ENCODE data around the gene SLMAP. TPM values are rescaled to one million over a fixed set of nuclear protein-coding genes. Genes with fewer than 3 reads are reported as not detected.

The SLMAP gene
- total RNA-seq, 1 experiment from 2014 or later, result 79.5 TPM

GRCh38 chr3:57743496-57743895 lies 12.6 kb upstream of the SLMAP start:
- ATAC-seq (no peak), DNase-seq (ENCODE audit: low spot score) (no peak)
- no peaks in the 10 kb centered on the region for H3K27me3 Mint-ChIP-seq (ENCODE audit: low read depth)
- no peaks in the 10 kb centered on the region for H3K4me1 Mint-ChIP-seq
- TF ChIP-seq JAZF1 (CRISPR knock-in tag; IDR thresholded peaks at IDR 0.05), result no peak
- H3K9me3 Mint-ChIP-seq, result no peaks in the 10 kb centered on the region
- POLR2A ChIA-PET, result no interaction called here
- no peak overlapping the region for H3K4me3 Mint-ChIP-seq
- no peak overlapping the region; the same call in 1 of the 2 replicates for H3K27ac Mint-ChIP-seq
- H3K36me3 Mint-ChIP-seq, result no peaks in the 10 kb centered on the region
- CTCF ChIA-PET, result interaction anchor here (1.2 kb wide), 1 partner anchor 434 kb away, joined by 3 read pairs; no protein-coding TSS in a partner anchor

DNA sequence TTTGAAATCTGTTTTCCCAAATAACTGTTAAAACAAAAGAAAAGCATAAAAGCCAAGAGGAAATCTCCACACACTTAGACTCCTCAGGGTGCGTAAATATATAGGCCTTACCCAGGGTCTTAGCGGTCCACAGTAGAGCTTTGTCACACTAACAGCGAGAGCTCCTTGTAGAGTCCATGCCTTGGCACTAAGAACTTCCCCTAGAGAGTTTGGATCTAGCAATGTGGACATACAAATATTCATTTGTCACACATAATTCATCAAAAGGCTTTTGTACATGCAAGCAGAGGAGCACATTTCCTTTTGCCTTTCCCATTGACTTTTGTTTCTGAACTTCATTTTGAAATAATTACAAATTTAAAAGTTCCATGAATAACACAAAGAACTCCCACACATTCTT lies 11.0 kb upstream of the SLMAP start:
- DNase-seq (ENCODE audit: low spot score) (no peak), ATAC-seq (no peak)
- ChIA-PET POLR2A (interaction anchor here (0.6 kb wide), 1 partner anchor 24 kb away, joined by 5 read pairs; no protein-coding TSS in a partner anchor), CTCF (interaction anchor here (0.7 kb wide), 1 partner anchor 12 kb away, joined by 6 read pairs; no protein-coding TSS in a partner anchor)
- H3K27me3 Mint-ChIP-seq (ENCODE audit: low read depth), result no peaks in the 10 kb centered on the region
- no peak overlapping the region for H3K4me3 Mint-ChIP-seq
- H3K27ac Mint-ChIP-seq, result no peak overlapping the region
- H3K4me1 Mint-ChIP-seq, result no peaks in the 10 kb centered on the region
- no peaks in the 10 kb centered on the region for H3K9me3 Mint-ChIP-seq
- no peak for TF ChIP-seq NFATC4 (CRISPR knock-in tag; IDR thresholded peaks at IDR 0.05)
- no peak for TF ChIP-seq ATF1 (CRISPR knock-in tag; IDR thresholded peaks at IDR 0.05)
- no peak for TF ChIP-seq FOXP1 (CRISPR knock-in tag; IDR thresholded peaks at IDR 0.05; ENCODE audit: borderline replicate concordance)
- TF ChIP-seq AFF4 (CRISPR knock-in tag; IDR thresholded peaks at IDR 0.05; ENCODE audit: borderline replicate concordance), result no peak
- no peak for TF ChIP-seq ZNF219 (CRISPR knock-in tag; IDR thresholded peaks at IDR 0.05; ENCODE audit: borderline replicate concordance)
- no peak for TF ChIP-seq CTCF (IDR thresholded peaks at IDR 0.05)
- H3K36me3 Mint-ChIP-seq, result no peaks in the 10 kb centered on the region

- H3K4me3 Mint-ChIP-seq, result no peak overlapping the region
- no peaks in the 10 kb centered on the region for H3K9me3 Mint-ChIP-seq
- ChIA-PET CTCF (interaction anchor here (0.6 kb wide), 1 partner anchor 31 kb away, joined by 3 read pairs; no protein-coding TSS in a partner anchor), POLR2A (no interaction called here)
- H3K27me3 Mint-ChIP-seq (ENCODE audit: low read depth), result no peaks in the 10 kb centered on the region
- H3K27ac Mint-ChIP-seq, result no peak overlapping the region
- ATAC-seq (no peak), DNase-seq (ENCODE audit: low spot score) (no peak)
- TF ChIP-seq MYBL2 (CRISPR knock-in tag; IDR thresholded peaks at IDR 0.05), result no peak
- TF ChIP-seq JAZF1 (CRISPR knock-in tag; IDR thresholded peaks at IDR 0.05), result no peak
- TF ChIP-seq FOXP1 (CRISPR knock-in tag; IDR thresholded peaks at IDR 0.05; ENCODE audit: borderline replicate concordance), result no peak
- no peak for TF ChIP-seq MXD4 (CRISPR knock-in tag; IDR thresholded peaks at IDR 0.05; ENCODE audit: borderline replicate concordance)
- TF ChIP-seq CBFB (CRISPR knock-in tag; IDR thresholded peaks at IDR 0.05; ENCODE audit: low read depth), result no peak
- TF ChIP-seq ZBTB21 (CRISPR knock-in tag; IDR thresholded peaks at IDR 0.05; ENCODE audit: borderline replicate concordance), result no peak
- TF ChIP-seq TCF7 (CRISPR knock-in tag; IDR thresholded peaks at IDR 0.05; ENCODE audit: low read depth), result no peak
- TF ChIP-seq EMX1 (CRISPR knock-in tag; IDR thresholded peaks at IDR 0.05), result no peak
- TF ChIP-seq, protein P1, sequence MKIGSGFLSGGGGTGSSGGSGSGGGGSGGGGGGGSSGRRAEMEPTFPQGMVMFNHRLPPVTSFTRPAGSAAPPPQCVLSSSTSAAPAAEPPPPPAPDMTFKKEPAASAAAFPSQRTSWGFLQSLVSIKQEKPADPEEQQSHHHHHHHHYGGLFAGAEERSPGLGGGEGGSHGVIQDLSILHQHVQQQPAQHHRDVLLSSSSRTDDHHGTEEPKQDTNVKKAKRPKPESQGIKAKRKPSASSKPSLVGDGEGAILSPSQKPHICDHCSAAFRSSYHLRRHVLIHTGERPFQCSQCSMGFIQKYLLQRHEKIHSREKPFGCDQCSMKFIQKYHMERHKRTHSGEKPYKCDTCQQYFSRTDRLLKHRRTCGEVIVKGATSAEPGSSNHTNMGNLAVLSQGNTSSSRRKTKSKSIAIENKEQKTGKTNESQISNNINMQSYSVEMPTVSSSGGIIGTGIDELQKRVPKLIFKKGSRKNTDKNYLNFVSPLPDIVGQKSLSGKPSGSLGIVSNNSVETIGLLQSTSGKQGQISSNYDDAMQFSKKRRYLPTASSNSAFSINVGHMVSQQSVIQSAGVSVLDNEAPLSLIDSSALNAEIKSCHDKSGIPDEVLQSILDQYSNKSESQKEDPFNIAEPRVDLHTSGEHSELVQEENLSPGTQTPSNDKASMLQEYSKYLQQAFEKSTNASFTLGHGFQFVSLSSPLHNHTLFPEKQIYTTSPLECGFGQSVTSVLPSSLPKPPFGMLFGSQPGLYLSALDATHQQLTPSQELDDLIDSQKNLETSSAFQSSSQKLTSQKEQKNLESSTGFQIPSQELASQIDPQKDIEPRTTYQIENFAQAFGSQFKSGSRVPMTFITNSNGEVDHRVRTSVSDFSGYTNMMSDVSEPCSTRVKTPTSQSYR (CRISPR knock-in tag; IDR thresholded peaks at IDR 0.05), result no peak
- no peak for TF ChIP-seq ZNF121 (CRISPR knock-in tag; IDR thresholded peaks at IDR 0.05)
- no peak for TF ChIP-seq ZNF219 (CRISPR knock-in tag; IDR thresholded peaks at IDR 0.05; ENCODE audit: borderline replicate concordance)
- TF ChIP-seq SMAD4 (CRISPR knock-in tag; IDR thresholded peaks at IDR 0.05), result no peak
- no peaks in the 10 kb centered on the region for H3K36me3 Mint-ChIP-seq
- no peaks in the 10 kb centered on the region for H3K4me1 Mint-ChIP-seq
Observed at GRCh38 chr3:57746156-57747010, 9.7 kb upstream of the SLMAP start.

All from WTC11 (cell line).